ENCODE measurements around the gene HTR6.

DNA sequence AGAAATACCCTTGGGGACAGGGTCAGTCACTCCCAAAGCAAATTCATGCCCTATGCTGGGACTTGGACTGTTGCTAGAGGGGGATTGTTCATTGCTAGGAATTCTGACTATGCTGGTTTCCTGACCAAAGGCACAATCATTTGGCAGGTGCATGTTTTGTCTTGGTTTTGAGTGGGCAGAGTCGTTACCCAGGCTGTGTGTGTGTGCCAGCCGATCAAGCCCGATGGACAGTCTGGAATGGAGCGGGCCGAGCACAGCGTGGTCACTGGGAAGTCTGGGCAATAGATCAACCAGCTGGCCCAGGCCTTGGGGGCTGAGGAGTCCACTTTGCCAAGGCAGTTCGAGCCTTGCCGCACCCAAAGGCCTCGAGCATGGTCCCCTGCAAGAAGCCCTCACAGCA, 60.9 kb downstream of the HTR6 start:
- TF ChIP-seq CTCF (IDR thresholded peaks at IDR 0.05) (no peak), POLR2A (IDR thresholded peaks at IDR 0.05) (no peak), POLR2AphosphoS5 (IDR thresholded peaks at IDR 0.05) (no peak), EP300 (IDR thresholded peaks at IDR 0.05) (no peak)

All from suprapubic skin (tissue), 4 donors.